ENCODE measurements around the gene ITSN2.

- TF ChIP-seq CTCF (IDR thresholded peaks at IDR 0.05; ENCODE audit: insufficient read depth, low read depth, low read length) (no peak), EZH2 (IDR thresholded peaks at IDR 0.05; ENCODE audit: insufficient read depth, low read length) (no peak)
These were observed 11.7 kb upstream of the ITSN2 start for GRCh38 chr2:24372033-24372432.
